ENCODE data around the gene POLR1E.

DNA sequence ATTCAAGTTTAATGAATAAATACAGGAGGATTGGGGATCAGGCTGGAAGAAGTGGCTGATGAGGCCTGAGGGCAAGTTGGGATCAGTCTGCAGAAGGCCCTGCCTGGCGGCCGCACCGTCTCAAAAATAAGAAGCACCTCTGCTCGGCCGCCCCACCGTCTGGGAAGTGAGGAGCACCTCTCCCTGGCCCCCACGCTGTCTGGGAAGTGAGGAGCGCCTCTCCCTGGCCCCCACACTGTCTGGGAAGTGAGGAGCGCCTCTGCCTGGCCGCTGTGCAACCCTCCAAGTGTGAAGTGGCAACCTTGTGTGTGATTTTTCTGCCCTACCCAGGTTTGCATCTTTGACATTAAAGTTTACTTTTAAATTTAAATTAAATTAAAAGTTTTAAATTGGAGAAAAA is 35.4 kb downstream of the POLR1E start:
- TF ChIP-seq POLR2A (IDR thresholded peaks at IDR 0.05; ENCODE audit: control extremely low read depth in 1 of 2, low read depth in 2 of 2, low read length in 2 of 2) (no peak), EZH2 (IDR thresholded peaks at IDR 0.05; ENCODE audit: low read depth, low read length, severe bottlenecking) (no peak), YY1 (IDR thresholded peaks at IDR 0.05; ENCODE audit: low read depth, low read length) (no peak), CEBPB (IDR thresholded peaks at IDR 0.05; ENCODE audit: low read depth, low read length) (no peak)
- TF ChIP-seq, protein P1, sequence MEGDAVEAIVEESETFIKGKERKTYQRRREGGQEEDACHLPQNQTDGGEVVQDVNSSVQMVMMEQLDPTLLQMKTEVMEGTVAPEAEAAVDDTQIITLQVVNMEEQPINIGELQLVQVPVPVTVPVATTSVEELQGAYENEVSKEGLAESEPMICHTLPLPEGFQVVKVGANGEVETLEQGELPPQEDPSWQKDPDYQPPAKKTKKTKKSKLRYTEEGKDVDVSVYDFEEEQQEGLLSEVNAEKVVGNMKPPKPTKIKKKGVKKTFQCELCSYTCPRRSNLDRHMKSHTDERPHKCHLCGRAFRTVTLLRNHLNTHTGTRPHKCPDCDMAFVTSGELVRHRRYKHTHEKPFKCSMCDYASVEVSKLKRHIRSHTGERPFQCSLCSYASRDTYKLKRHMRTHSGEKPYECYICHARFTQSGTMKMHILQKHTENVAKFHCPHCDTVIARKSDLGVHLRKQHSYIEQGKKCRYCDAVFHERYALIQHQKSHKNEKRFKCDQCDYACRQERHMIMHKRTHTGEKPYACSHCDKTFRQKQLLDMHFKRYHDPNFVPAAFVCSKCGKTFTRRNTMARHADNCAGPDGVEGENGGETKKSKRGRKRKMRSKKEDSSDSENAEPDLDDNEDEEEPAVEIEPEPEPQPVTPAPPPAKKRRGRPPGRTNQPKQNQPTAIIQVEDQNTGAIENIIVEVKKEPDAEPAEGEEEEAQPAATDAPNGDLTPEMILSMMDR (IDR thresholded peaks at IDR 0.05; ENCODE audit: control extremely low read depth in 1 of 3, insufficient read depth in 1 of 3, low read depth in 1 of 3, low read length in 3 of 3), result no peak

Measured in H1 (cell line).